Measurements from ENCODE around the gene NPTX1. TPM values are rescaled to one million over a fixed set of nuclear protein-coding genes. Genes with fewer than 3 reads are reported as not detected.

The NPTX1 gene
- total RNA-seq, 1 experiment from 2014 or later = 2.0 TPM

DNA sequence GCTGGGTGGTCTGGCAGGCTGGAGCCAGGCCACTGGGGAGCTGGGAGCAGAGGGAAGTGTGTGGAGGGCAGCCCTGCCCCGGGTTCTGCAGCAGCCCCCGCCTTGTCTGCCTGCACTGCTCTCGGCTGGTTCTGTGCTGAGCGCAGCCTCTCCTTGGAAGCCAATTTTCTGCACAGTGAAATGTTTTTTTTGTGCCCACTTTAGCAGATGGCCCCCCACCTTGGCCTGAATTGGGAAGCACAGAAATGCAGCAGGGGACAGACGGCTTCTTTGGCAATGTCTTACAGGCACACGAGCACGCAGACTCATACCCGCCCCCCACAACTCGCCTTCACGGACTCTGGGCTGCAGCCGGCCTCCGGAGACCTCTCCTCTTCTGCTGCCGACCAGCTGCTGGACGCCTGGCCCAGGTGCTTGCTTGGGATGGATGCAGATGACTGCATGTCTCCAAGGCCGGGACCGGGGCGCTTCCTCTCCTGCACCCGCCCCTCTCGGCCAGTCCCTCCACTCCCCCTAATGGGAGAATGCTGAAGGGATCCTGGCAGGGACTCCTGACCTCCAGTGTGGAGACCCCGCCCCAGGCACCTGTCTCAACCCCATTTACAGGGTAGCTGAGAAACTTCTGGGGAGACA lies 14.8 kb downstream of the NPTX1 start:
- DNase-seq (ENCODE audit: low read depth) = no peak

DNA sequence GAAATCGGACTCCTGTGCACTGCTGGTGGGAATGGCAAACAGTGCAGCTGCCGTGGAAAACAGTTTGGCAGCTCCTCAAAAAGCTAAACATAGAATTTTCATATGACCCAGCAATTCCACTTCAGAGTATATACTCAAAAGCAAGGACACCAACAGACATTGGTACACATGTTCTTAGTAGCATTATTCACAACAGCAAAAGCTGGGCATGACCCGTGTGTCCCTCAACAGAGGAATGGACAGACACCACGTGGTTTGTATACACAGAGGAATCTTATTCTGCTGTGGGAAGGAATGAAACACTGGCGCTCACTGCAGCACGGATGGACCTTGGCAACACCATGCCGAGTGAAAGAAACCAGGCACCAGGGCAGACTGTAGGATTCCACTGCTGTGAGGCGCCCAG lies 16.0 kb downstream of the NPTX1 start:
- no peak for DNase-seq (ENCODE audit: low read depth)

DNA sequence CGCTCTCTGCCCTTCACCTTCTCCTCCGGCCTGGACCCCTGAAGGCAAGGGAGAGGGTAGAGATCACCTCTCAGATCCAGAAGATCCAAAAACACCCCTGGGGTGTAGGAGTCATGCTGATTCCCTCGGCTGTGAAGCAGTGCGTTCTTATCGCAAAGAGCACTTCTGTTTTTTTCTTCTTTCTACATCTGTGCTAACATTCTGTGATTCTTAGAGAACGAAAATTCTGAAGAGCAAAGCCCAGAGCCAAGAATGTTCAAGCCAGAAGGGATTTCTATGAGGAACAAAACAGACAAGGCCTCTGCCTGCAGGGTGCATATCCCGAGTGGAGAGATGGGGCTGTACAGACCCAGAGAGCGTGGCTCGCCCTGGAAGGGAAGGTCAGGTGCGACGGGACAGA lies 17.2 kb downstream of the NPTX1 start:
- DNase-seq (ENCODE audit: low read depth) = no peak

DNA sequence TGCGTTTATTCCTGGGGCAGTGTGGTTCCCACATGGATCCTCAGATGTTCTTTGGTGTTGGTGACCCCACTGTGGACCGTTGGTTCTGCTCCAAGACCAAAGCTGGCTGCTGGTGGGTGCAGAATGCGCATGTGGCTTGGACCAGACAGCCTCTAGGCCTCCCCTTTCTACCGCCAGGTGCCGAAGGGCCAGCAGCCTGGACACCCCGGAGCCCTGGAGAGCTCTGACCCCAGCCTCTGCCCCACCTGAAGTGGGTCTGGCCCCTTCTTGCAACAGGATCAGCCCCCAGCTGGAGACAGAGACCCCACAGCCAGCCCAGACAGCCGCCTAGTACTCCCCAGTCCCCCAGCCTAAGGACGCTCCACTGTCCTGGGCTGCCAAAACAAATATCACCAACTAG lies 18.4 kb downstream of the NPTX1 start:
- no peak for DNase-seq (ENCODE audit: low read depth)

DNA sequence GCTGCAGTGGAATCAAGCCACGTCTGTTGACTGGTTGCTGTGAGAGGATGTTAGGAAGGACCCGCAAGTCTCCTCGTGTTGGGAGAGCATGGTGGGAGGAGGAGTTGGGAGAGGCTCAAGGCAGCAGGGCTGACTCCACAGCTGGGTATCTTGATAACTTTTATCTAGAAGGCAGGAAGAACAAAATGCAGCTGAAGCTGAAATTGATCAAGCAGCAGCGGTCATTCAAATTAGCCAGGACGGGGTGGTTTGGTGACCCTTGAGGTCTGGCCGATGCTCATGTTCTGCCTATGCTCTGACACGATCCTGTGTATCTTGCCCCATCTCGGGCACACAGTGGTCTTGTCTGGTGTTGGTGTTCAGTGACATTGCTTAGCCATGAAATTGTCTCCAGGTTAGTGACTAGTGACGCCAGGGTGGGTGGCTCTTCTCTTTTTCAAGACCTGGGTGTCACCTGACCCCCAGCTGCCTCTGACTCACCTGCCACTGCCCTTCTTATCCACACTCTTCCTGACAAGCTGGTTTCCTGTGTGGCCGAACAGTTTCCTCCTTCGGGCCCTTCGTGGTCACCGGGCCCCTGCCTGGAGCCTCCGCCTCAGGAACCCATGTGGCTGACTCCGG lies 19.1 kb downstream of the NPTX1 start:
- peak; percentile 43 for DNase-seq (ENCODE audit: low read depth)

DNA sequence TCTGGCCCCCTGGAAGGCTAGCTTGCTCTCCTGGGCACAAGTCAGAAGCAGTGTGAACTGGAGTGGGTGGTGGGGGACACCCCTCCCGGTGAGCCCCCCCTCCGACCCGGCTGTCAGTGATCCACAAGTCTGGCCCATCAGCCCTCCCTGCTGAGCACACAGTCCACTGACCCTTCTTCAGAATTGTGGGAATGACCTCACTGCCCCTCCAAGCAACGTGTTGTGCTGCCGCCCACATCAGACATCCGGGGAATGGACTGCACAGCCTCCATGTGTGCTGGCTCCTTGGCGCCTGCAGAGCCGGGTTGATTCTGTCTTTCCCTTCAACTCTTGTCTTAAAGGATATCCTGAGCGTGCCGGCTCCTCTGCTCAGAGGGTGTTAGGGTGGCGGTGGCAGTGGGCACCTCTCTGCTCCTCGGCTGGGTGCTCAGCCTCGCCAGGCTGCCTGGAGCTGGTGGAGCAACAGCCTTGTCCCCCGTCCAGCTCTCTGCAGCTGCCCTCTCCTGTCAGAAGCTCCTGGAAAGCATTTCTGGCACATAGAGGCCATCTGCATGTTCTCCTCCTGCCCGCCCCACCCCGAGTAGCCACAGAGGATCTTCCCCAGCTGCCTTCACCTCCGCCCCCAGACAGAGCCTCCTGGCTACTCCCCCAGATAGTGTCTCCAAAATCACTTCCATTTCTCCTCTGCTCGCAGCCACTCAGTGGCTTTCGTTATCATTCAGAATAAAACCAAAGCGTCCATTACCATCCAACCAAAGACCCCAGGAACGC lies 19.8 kb downstream of the NPTX1 start:
- DNase-seq (ENCODE audit: low read depth) = no peak

DNA sequence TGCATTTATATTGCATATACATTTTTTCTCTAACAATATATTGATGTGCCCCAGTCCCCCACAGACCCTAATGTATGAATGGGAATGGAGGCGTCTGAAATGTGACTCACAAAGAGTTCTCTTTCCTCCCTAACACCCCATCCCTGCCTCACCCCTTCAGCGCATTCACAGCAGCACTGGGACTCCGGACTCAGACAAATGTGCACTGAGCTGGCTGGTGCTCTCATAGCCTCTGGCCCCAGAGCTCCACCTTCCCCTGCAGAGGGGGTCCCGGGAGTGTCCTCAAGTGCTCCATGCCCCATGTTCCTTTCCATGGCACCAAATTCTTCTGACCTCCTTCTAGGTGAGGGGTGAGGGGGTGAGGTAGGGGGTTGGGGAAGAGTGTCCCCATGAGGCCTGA lies 20.6 kb downstream of the NPTX1 start:
- no peak for DNase-seq (ENCODE audit: low read depth)

DNA sequence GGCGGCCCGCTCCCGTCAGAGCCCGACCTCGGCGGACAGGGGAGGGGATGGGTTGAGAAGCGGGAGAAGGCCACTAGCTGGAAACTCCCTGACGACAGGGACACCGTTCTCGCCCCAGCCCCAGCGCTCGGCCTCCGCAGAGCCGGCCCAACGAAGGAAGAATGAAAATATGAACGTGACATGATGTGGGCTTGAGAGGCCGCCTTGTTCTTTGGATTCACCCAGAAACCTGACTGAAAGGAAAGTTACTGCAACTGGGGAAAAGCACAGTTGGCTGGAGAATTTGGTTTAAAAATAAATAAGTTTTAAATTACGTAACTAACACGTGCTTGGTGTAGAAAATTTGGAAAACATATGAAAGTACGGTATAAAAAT lies 21.1 kb downstream of the NPTX1 start:
- no peak for DNase-seq (ENCODE audit: low read depth)

DNA sequence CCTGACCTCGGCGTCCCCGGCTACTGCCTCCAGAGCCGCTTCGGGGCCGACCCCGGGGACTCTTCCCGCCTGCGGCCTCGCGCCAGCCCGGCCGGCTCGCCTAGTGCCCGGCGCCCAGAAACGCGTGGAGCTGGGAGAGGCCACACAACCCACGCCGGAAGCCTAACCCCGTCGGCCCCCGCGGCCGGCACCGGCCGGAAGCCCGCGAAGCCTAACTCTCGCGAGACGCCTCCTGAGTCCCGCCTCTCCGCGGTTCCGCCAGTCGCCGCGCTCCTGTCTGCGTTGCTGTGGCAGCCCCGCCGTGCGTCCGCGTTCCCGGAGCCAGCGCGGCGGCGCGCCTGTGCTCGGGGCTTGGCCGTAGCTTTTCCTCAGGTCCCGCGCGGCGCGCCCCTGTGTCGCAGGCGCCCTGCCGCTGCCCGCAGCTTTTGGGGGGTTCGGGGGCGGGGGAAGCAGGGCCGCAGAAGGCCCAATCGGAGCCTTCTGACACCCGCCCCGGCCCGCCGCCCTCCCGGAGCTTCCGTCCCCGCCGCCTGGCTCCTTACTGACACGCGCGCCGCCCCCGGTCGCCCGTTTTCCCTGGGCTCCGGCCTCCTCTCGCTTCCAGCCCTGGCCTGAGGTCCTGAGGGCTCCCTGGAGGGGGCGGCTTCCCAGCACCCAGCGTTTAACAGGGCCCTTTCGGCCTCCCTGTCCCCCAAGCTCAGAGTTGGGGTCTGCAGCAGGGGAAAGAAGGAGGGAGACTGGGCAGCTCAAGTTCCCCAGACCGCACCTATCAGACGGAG lies 21.7 kb downstream of the NPTX1 start:
- DNase-seq (ENCODE audit: low read depth) = peak; percentile 93

DNA sequence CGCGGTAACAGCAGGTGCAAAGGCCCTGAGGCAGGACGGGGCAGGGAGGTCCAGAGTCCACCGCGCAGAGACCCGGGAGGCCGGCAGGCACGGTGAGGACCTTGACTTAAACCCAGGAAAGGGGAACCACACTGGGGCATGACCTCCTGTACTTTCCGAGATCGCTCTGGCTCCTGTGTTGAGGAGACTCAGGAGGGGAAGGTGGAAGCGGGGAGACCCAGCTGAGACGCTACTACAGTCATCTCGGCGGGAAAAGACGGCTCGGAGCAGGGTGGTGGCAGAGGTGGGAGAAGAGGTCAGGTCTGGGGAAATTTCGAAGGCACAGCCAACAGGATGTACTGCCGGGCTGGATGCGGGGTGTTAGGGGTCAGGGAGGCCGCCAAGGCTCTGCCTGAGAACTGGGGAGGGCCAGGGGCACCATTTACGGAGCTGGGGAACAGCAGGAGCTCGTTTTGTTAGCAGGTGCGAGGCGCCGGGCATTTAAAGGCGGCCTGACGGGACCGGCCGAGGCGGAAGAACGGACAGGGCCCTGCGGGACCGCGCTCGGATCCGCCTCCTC lies 22.3 kb downstream of the NPTX1 start:
- DNase-seq (ENCODE audit: low read depth) = no peak

DNA sequence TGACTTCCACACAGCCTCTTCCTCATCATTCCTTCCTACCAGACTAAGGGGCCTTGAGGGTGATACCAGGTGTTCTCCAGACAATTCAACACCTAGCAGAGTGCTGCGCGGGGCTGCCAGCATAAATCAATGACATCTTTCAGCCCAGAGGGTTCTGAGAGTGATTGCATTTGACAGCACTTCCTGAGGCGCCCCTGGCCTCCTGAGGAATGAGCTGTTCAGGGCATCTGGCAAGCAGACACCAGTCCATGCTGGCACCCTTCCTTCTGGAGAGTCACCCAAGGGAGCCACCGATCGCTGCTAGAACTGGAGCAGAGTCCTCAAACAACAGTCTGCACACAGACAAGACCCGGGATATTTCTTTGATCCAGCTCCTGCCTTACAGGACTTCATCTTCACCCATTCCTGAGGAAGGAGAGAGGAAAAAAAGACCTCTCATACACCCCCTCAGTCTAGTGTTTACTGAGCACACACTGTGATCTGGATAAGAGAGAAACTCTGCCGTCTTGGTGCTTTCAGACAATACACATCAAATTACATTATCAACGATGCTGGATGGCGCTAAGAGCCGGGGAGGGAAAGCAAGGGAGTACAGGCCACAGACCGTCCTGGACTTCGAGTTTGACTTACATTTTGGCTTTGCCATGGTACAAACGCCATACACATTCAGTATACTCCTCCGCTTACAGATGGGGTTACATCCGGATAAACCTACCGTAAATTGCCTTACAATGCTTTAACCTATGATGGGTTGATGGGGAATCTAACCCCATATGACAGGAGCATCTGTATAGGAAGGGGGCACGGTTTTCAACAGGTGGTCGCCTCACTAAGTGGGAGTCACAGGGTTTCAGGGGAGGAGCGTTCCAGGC lies 23.0 kb downstream of the NPTX1 start:
- no peak for DNase-seq (ENCODE audit: low read depth)

DNA sequence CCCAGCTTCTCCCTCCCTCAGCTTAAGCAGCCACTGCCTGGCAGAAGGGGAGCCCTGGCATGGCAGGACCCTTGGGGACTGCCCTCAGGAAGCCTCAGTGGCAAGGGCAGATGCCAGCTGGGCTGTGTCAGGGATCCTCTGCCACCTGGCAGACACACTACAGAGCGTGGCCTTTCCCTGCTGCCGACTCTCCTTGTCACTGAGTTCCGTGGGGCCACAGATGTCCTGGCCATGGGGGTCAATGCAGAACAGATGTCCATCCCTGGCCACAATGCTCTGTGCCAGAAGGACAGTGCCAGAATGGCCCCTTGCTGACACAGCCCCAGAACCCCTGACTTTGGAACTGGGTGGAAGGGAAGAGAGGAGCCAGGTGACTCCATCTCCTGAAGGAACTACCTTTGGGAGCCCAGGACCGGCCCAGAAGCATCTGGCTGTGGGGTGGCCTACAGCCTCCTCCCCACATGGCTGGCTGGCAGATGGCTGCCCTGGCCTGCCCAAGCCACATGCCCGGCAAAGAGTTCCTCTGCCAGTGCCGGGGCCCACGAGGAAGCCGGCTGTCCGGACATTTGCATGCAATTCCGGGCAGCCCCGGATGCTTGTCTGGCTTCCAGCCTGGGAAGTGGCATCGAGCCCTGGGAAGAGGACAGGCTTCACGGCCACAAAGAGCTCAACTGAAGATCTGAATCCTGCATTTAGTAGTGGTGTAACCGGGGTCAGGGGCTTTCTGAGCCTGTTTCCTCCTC lies 24.1 kb downstream of the NPTX1 start:
- no peak for DNase-seq (ENCODE audit: low read depth)

DNA sequence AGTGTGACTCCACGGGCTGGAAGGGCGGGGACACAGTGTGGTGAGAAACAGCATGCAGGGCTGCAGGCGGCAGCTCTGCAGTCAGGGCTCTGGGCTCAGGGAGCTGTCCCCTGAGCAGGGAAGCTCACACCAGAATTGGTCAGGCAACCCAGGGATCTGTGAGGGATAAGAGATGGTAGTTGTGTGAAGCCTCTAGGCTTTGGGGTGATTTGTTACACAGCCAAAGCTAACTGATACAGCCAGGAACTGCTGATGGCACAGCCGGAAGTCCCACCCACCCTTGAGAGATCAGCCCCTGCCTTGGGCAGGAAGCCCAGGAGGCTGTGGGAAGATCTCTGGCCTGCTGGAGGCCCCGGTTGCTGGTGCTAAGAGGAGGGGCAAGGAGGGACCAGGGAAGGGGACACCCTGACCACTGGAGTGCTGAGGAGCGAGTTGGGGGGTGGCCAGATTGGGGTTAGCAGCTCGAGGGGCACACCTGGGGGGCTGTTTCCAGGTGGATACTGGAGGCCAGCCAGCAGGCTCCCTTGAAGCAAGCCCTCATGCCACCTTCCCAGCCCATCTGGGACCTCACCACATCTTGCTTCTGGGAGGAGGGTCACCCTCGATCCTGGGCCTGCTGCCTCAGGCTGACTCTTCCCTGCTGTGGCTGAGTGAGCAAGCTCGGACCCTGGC lies 25.2 kb downstream of the NPTX1 start:
- no peak for DNase-seq (ENCODE audit: low read depth)

DNA sequence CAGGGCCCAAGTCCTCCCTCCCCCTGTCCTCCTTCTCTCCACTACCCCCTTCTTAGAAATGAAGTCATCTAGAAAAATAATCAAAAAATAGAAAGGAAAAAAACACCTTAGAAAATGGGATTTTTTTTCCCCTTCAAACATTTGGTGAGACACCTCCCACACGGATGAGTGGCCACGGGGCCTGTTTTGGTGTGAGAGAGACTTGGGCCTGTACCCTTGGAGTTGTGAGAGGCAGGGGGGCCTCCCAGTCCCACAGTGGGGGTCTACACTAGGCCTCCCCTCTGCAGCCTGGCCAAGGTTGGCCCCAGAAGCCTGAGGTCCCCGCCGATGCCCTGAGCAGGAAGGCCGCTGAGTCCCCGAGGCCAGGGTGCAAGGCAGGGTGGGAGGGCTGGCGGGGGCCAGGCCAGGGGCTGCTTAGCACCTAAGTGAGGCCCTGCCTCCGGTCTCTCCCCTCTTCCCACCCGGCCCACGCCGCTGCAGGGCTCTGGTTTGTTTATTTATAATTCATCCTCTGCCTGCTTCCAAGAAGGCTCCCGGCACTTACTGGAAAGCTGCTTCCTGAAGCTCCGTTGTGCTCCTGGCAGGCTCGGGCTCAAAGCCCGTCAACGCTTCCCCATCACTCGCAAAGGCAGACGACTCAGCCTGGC lies 26.4 kb downstream of the NPTX1 start:
- no peak for DNase-seq (ENCODE audit: low read depth)

DNA sequence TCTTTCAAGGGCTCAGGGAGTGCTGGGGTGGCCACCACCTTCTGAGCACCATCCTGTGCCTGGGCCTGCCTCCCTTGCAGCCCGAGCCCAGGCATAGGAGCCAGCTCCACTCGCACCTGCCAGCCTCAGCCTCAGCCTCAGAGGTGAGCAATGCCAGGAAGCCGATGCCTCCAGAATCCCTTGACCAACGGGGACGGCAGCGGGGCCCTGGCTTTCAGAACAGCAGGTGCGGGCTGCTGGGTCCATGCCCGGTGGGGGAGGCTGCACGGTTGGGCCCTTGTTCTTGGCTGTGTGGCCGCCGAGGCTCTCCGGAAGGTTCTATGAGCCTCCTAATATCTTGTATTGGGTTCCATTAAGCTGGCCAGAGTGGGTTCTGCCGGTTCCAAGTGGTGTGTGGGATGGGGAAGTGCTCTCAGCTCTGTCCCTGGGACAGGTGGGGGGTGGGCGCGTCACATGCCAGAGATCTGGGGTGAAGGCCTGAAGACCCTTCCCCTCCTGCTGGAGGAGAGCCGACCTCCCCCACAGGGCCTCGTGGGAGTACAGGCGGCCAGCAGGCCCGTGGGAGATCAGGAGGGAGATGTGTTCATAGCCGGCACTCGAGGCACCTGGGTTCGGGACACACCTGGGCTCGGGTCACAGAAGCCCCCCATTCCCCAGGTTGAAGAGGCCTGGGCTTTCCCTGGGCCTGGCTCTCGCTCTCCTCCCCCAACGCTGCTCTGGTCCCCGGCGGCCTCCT lies 27.0 kb downstream of the NPTX1 start:
- DNase-seq (ENCODE audit: low read depth) = no peak

DNA sequence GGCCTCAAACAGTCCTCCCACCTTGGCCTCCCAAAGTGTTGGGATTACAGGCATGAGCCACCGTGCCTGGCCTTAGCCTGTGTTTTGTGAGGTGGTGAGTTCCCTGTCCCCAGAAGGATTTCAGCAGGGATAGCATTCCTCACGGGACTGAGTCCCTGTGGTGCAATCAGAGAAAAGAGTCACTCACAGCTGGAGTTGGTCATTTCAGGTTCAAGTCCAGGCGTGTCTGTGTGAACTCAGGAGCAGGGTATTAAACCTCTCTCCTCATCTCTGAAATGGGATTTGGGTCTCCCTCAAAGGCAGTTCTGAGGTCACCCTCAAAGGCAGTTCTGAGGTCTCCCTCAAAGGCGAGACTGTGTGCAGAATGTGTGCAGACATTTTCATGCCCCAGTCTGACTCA lies 28.6 kb downstream of the NPTX1 start:
- DNase-seq (ENCODE audit: low read depth) = no peak

DNA sequence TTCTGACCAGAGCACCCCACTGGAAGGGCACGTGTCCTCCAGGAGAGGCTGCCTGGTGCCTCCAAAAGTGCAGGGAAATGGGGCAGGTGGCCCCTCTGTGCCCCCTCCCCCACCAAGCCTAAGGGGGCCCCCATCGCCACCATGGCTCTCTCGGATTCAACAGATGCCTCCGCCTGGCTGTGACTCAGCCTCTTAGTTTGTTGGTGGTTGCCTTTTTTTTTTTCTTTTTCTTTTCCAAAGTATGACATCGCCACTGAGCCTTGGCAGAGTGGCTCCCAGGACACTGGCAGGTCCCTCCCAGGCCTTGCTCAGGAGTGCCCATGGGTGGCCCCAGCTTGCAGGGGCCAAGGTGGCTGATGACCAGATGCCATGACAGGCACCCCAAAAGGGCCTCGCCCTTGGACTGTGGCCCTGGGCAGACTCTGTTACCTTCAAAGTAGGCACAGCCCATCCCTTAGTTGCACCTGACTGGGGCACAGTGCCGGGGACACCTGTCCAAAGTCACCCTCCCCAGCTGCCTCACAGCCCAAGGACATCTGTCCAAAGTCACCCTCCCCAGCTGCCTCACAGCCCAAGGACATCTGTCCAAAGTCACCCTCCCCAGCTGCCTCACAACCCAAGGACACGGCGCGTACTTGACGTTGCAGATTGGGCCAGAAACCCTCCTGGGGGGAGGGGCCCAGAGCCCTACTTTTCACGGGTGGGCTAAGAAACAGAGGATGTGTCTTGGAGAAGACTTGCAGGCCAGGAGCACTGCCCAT lies 29.6 kb downstream of the NPTX1 start:
- DNase-seq (ENCODE audit: low read depth) = peak; percentile 20

DNA sequence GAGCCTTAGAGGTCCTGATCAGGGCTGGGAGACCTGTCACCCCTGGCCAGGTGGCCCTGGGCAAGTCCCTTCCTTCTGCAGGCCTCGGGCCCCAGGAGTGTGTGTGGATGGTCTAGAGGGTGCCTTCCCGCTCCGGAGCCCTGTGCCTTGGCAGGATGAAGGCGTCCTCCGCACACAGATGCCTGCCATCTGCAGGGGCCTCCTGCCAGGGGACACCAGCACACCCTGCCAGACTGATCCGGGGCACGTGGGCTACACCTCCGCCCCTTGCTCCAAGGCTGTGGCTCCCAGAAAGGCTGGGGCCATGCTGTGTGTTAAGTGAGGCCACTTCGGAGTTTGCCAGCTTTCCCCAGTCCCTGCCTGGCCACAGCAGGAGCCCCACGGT lies 30.7 kb downstream of the NPTX1 start:
- no peak for DNase-seq (ENCODE audit: low read depth)

All from M059J (cell line).